Suprapubic skin (tissue), 4 donors: ENCODE results near the gene XXYLT1.

Experiments
- CTCF ChIP-seq, 2 donors: fragments of 200-600 bp in 1 of 2; fragments of 450-650 bp in 1 of 2; sonication (generic) in 1 of 2; IDR thresholded peaks; one replicate each; pipeline ENCODE4 v1.5.1; 2016 to 2019; ENCODE audit warnings: antibody characterized with exemption in 2 of 2, mild to moderate bottlenecking in 1 of 2, moderate library complexity in 1 of 2
- EP300 ChIP-seq: sonication (generic); formaldehyde crosslinking; IDR thresholded peaks from one replicate; pipeline ENCODE4 v1.6.1; 2017; ENCODE audit warnings: antibody characterized with exemption
- POLR2A ChIP-seq, 2 donors: fragments of 450-650 bp; IDR thresholded peaks; one replicate each; pipeline ENCODE4 v1.6.1; 2017; ENCODE audit warnings: antibody characterized with exemption in 2 of 2, mild to moderate bottlenecking in 2 of 2, moderate library complexity in 2 of 2
- POLR2AphosphoS5 ChIP-seq, 3 donors: sonication (generic); formaldehyde crosslinking; IDR thresholded peaks; one replicate each; pipeline ENCODE4 v1.6.1; 2017; ENCODE audit warnings: antibody characterized with exemption in 3 of 3

GRCh38 chr3:195047536-195047935 is 223.4 kb downstream of the XXYLT1 start:
- no peak for TF ChIP-seq CTCF (IDR thresholded peaks at IDR 0.05)
- TF ChIP-seq EP300, result no peak
- TF ChIP-seq POLR2AphosphoS5 (IDR thresholded peaks at IDR 0.05), result no peak
- no peak for TF ChIP-seq POLR2A (IDR thresholded peaks at IDR 0.05)
